HepG2 (cell line): ENCODE results near the gene PHTF2.

ENCODE experiments used
- CBFB ChIP-seq: sonication (generic); formaldehyde crosslinking; IDR thresholded peaks from 2 replicates; pipeline ENCODE4 v1.4.0; 2020; ENCODE audit warnings: missing genetic modification reagents
- CTCF ChIP-seq: sonication (generic); formaldehyde crosslinking; IDR thresholded peaks from 2 replicates; pipeline ENCODE4 v1.5.0; 2020; ENCODE audit warnings: mild to moderate bottlenecking, missing genetic modification reagents, moderate library complexity
- EHMT2 ChIP-seq: fragments of 200-600 bp; sonication (generic); IDR thresholded peaks from 2 replicates; pipeline ENCODE4 v1.7.0; 2017; ENCODE audit warnings: antibody characterized with exemption, low read depth, low read length, borderline replicate concordance
- FOSL1 ChIP-seq: sonication (generic); formaldehyde crosslinking; IDR thresholded peaks from 2 replicates; pipeline ENCODE4 v1.9.0; 2021; ENCODE audit warnings: missing genetic modification reagents, borderline replicate concordance
- NPAS2 ChIP-seq: sonication (generic); formaldehyde crosslinking; IDR thresholded peaks from 2 replicates; pipeline ENCODE4 v1.8.0; 2022; ENCODE audit warnings: mild to moderate bottlenecking, missing genetic modification reagents, borderline replicate concordance
- POLR2A ChIP-seq, 2 experiments: IDR thresholded peaks; 2 replicates each; pipeline ENCODE4 v1.6.1; 2011; ENCODE audit warnings: low read depth in 2 of 2, low read length in 2 of 2, mild to moderate bottlenecking in 1 of 2, moderate library complexity in 1 of 2; ENCODE audit not compliant: insufficient read depth in 1 of 2
- POLR2AphosphoS5 ChIP-seq: IDR thresholded peaks from 2 replicates; pipeline ENCODE4 v1.6.1; 2012; ENCODE audit warnings: low read depth, low read length
- RFX3 ChIP-seq: IDR thresholded peaks from 2 replicates; pipeline ENCODE4 v1.6.1; 2016; ENCODE audit warnings: missing biosample characterization, missing genetic modification reagents
- TBL1XR1 ChIP-seq: fragments of 150-350 bp; IDR thresholded peaks from 2 replicates; pipeline ENCODE4 v1.6.1; 2014; ENCODE audit warnings: borderline replicate concordance, low read length; ENCODE audit not compliant: partially characterized antibody
- TOE1 ChIP-seq: sonication (generic); formaldehyde crosslinking; IDR thresholded peaks from 2 replicates; pipeline ENCODE4 v1.4.0; 2020; ENCODE audit warnings: mild to moderate bottlenecking, missing genetic modification reagents
- YY1 ChIP-seq: IDR thresholded peaks from 2 replicates; pipeline ENCODE4 v1.6.1; 2011; ENCODE audit warnings: low read length, low read depth, moderate library complexity, mild to moderate bottlenecking; ENCODE audit not compliant: insufficient read depth, insufficient replicate concordance
- ZBTB10 ChIP-seq: sonication (generic); formaldehyde crosslinking; IDR thresholded peaks from 2 replicates; pipeline ENCODE4 v1.4.0; 2020; ENCODE audit warnings: missing genetic modification reagents, borderline replicate concordance

- TF ChIP-seq YY1 (no peak), CBFB (no peak), TBL1XR1 (no peak), FOSL1 (CRISPR knock-in tag) (no peak), NPAS2 (no peak), TOE1 (CRISPR knock-in tag) (no peak), RFX3 (CRISPR knock-in tag) (no peak), POLR2AphosphoS5 (no peak), ZBTB10 (CRISPR knock-in tag) (no peak), POLR2A (IDR thresholded peaks at IDR 0.05; ENCODE audit: insufficient read depth in 1 of 2, low read depth in 2 of 2, low read length in 2 of 2) (no peak), EHMT2 (no peak), CTCF (no peak)
These were observed 37.6 kb upstream of the PHTF2 start for GRCh38 chr7:77760809-77761453.
